H1 (cell line): ENCODE measurements around the gene PKP1. TPM values are rescaled to one million over a fixed set of nuclear protein-coding genes. Genes with fewer than 3 reads are reported as not detected.

Experiments
- CTCF ChIA-PET: fragments of 300-600 bp; sonication (Branson Sonifier 250); formaldehyde crosslinking; loops from one replicate; lab custom pipeline; 2021; ENCODE audit not compliant: partially characterized antibody; lab: Charles Lee
- POLR2A ChIA-PET: fragments of 300-600 bp; sonication (Branson Sonifier 250); formaldehyde crosslinking; loops from one replicate; lab custom pipeline; 2021; ENCODE audit warnings: inconsistent platforms; ENCODE audit not compliant: partially characterized antibody; lab: Charles Lee
- DNase-seq, 2 experiments: peaks; one replicate each; pipeline versions ENCODE4 v3.0.0 to v3.0.0-alpha.2; 2010 to 2022; ENCODE audit warnings: low spot score in 2 of 2, low read depth in 1 of 2, mixed read lengths in 1 of 2
- FAIRE-seq: peaks from 2 replicates; lab custom pipeline; 2011; peaks lifted over from hg19 to GRCh38; lab: Jason Lieb, UNC
- H2AFZ ChIP-seq: 2 replicates; pipeline ENCODE4 v1.8.1; 2012; ENCODE audit warnings: low read length, inconsistent platforms
- H2AK5ac ChIP-seq: 2 replicates; pipeline ENCODE4 v1.6.1; 2013; ENCODE audit warnings: low read depth, low read length
- H2BK120ac ChIP-seq: replicated peaks from 2 replicates; pipeline ENCODE3; 2013; ENCODE audit warnings: low read depth, low read length, inconsistent platforms
- H2BK12ac ChIP-seq: 2 replicates; pipeline ENCODE4 v1.6.1; 2013; ENCODE audit warnings: low read depth, low read length
- H2BK15ac ChIP-seq: 2 replicates; pipeline ENCODE4 v1.6.1; 2013; ENCODE audit warnings: low read length
- H2BK20ac ChIP-seq: 2 replicates; pipeline ENCODE4 v1.6.1; 2013; ENCODE audit warnings: low read length
- H2BK5ac ChIP-seq: 2 replicates; pipeline ENCODE4 v1.6.1; 2013; ENCODE audit warnings: low read depth, low read length
- H3K14ac ChIP-seq: 2 replicates; pipeline ENCODE4 v1.6.1; 2013; ENCODE audit warnings: inconsistent platforms; ENCODE audit not compliant: insufficient read length
- H3K18ac ChIP-seq: 2 replicates; pipeline ENCODE4 v1.6.1; 2013; ENCODE audit warnings: low read length; ENCODE audit errors: extremely low read depth
- H3K23ac ChIP-seq: 2 replicates; pipeline ENCODE4 v1.6.1; 2013; ENCODE audit warnings: inconsistent platforms; ENCODE audit not compliant: insufficient read length
- H3K23me2 ChIP-seq: 2 replicates; pipeline ENCODE4 v1.6.1; 2013; ENCODE audit warnings: low read depth, low read length
- H3K27ac ChIP-seq: 2 replicates; pipeline ENCODE4 v1.6.1; 2011; ENCODE audit warnings: low read depth, low read length, inconsistent platforms
- H3K27me3 ChIP-seq, 4 experiments: replicated peaks in 1 of 4; 1 replicate in 1 of 4; 2 replicates in 3 of 4; pipeline versions ENCODE4 v1.6.1 to v1.8.1; 2011 to 2013; ENCODE audit warnings: low read length in 3 of 4, mild to moderate bottlenecking in 3 of 4, inconsistent platforms in 2 of 4, mixed read lengths in 2 of 4, moderate library complexity in 1 of 4; ENCODE audit not compliant: control insufficient read depth in 3 of 4, insufficient read depth in 3 of 4; ENCODE audit errors: extremely low read depth in 1 of 4
- H3K36me3 ChIP-seq, 4 experiments: 2 replicates each; pipeline versions ENCODE4 v1.6.1 to v1.8.1; 2011 to 2013; ENCODE audit warnings: mild to moderate bottlenecking in 4 of 4, low read length in 3 of 4, moderate library complexity in 2 of 4, control low read depth in 1 of 4, inconsistent platforms in 1 of 4; ENCODE audit not compliant: insufficient read depth in 4 of 4, control insufficient read depth in 2 of 4
- H3K4ac ChIP-seq: replicated peaks from 2 replicates; pipeline ENCODE3; 2013; ENCODE audit warnings: low read length, low read depth, mixed read lengths, inconsistent platforms; ENCODE audit not compliant: insufficient read length
- H3K4me1 ChIP-seq, 4 experiments: replicated peaks in 1 of 4; 1 replicate in 1 of 4; 2 replicates in 3 of 4; pipeline versions ENCODE4 v1.6.1 to v1.8.1; 2011 to 2013; ENCODE audit warnings: low read length in 3 of 4, inconsistent platforms in 2 of 4, mixed read lengths in 1 of 4; ENCODE audit not compliant: insufficient read depth in 4 of 4, control insufficient read depth in 3 of 4
- H3K4me2 ChIP-seq, 2 experiments: 2 replicates each; pipeline versions ENCODE4 v1.6.1 to v1.8.1; 2011 to 2013; ENCODE audit warnings: low read depth in 2 of 2, low read length in 2 of 2, control low read depth in 1 of 2, inconsistent platforms in 1 of 2, mild to moderate bottlenecking in 1 of 2; ENCODE audit not compliant: insufficient read depth in 1 of 2
- H3K4me3 ChIP-seq, 4 experiments: fragments of 200-600, 300-600 bp in 1 of 4; sonication (generic), shearing (Covaris generic), sonication (Bioruptor Twin) in 1 of 4; 2 replicates each; pipeline versions ENCODE4 v1.5.1 to v1.8.1; 2011 to 2016; ENCODE audit warnings: low read length in 4 of 4, low read depth in 3 of 4, control low read depth in 2 of 4, inconsistent platforms in 2 of 4, mild to moderate bottlenecking in 2 of 4, mixed read lengths in 1 of 4, moderate library complexity in 1 of 4; ENCODE audit not compliant: insufficient read depth in 2 of 4; ENCODE audit errors: extremely low read depth in 1 of 4
- H3K56ac ChIP-seq: replicated peaks from 2 replicates; pipeline ENCODE3; 2013; ENCODE audit warnings: low read depth, mild to moderate bottlenecking, mixed read lengths, low read length, inconsistent platforms; ENCODE audit not compliant: insufficient read length
- H3K79me1 ChIP-seq: 2 replicates; pipeline ENCODE4 v1.6.1; 2013; ENCODE audit warnings: low read depth, low read length, control low read depth
- H3K79me2 ChIP-seq, 2 experiments: 2 replicates each; pipeline versions ENCODE4 v1.6.1 to v1.8.1; 2012 to 2013; ENCODE audit warnings: low read length in 2 of 2, mild to moderate bottlenecking in 2 of 2, inconsistent platforms in 1 of 2; ENCODE audit not compliant: insufficient read depth in 2 of 2, control insufficient read depth in 1 of 2
- H3K9ac ChIP-seq, 4 experiments: replicated peaks in 1 of 4; 1 replicate in 1 of 4; 2 replicates in 3 of 4; pipeline versions ENCODE4 v1.6.1 to v1.8.1; 2011 to 2013; ENCODE audit warnings: low read depth in 3 of 4, low read length in 3 of 4, control low read depth in 2 of 4, mild to moderate bottlenecking in 2 of 4, moderate library complexity in 2 of 4, inconsistent platforms in 1 of 4; ENCODE audit errors: extremely low read depth in 1 of 4
- H3K9me3 ChIP-seq, 2 experiments: 2 replicates each; pipeline versions ENCODE4 v1.6.1 to v1.8.1; 2012 to 2013; ENCODE audit warnings: mild to moderate bottlenecking in 2 of 2, moderate library complexity in 2 of 2, control low read depth in 1 of 2, inconsistent platforms in 1 of 2, low read depth in 1 of 2, low read length in 1 of 2, mixed read lengths in 1 of 2; ENCODE audit not compliant: insufficient read depth in 2 of 2
- H4K20me1 ChIP-seq, 2 experiments: replicated peaks in 1 of 2; 2 replicates each; pipeline versions ENCODE3 to v1.8.1; 2011 to 2013; ENCODE audit warnings: inconsistent platforms in 2 of 2, low read length in 2 of 2, mild to moderate bottlenecking in 1 of 2; ENCODE audit not compliant: insufficient read depth in 2 of 2, control insufficient read depth in 1 of 2
- H4K5ac ChIP-seq: 2 replicates; pipeline ENCODE4 v1.6.1; 2013; ENCODE audit warnings: low read length, low read depth, mixed read lengths, inconsistent platforms; ENCODE audit not compliant: insufficient read length
- H4K8ac ChIP-seq: 2 replicates; pipeline ENCODE4 v1.8.0; 2013; ENCODE audit warnings: mild to moderate bottlenecking, moderate library complexity, low read length, inconsistent platforms; ENCODE audit not compliant: insufficient read depth; ENCODE audit errors: extremely low read depth
- H4K91ac ChIP-seq: replicated peaks from 2 replicates; pipeline ENCODE3; 2013; ENCODE audit warnings: low read length, mixed read lengths, inconsistent platforms; ENCODE audit not compliant: insufficient read length
- CTCF ChIP-seq, 3 experiments: IDR thresholded peaks; 1 replicate in 2 of 3; 2 replicates in 1 of 3; pipeline versions ENCODE4 v1.5.1 to v1.6.1; 2011; ENCODE audit warnings: low read length in 3 of 3, mild to moderate bottlenecking in 3 of 3, inconsistent platforms in 2 of 3, low read depth in 1 of 3, moderate library complexity in 1 of 3; ENCODE audit not compliant: insufficient read depth in 1 of 3; ENCODE audit errors: control extremely low read depth in 1 of 3
- JUND ChIP-seq: IDR thresholded peaks from 2 replicates; pipeline ENCODE4 v1.6.1; 2011; ENCODE audit warnings: mild to moderate bottlenecking, improper control_type of control experiment, low read length
- WGBS, 2 experiments: shearing (Covaris generic) in 1 of 2; methylation state at CpG; one replicate each; pipeline versions ENCODE4 v1.1.6 to v1.1.7; 2013 to 2015; ENCODE audit warnings: low lambda C conversion rate in 2 of 2, mixed read lengths in 2 of 2, inconsistent platforms in 1 of 2, low coverage in 1 of 2, missing lambda C conversion rate in 1 of 2; ENCODE audit not compliant: insufficient replicate concordance in 2 of 2, insufficient coverage in 1 of 2, insufficient read length in 1 of 2; ENCODE audit errors: extremely low coverage in 1 of 2, missing lambda C conversion rate in 1 of 2; 5-methylcytosine and 5-hydroxymethylcytosine counted together
- polyA plus RNA-seq, 7 experiments: library from polyadenylated mRNA; depleted of rRNA in 3 of 7; stranded (reverse) in 5 of 7; unstranded in 2 of 7; fragments of >200 nt in 5 of 7; fragments of 200-250 nt in 2 of 7; gene quantifications; 1 replicate in 5 of 7; 2 replicates in 1 of 7; 4 replicates in 1 of 7; pipeline versions ENCODE4 v1.2.1 to v1.2.3, GENCODE V29; 2011 to 2013; ENCODE audit warnings: missing spikeins in 2 of 7, mixed read lengths in 2 of 7
- total RNA-seq: library from RNA; stranded (reverse); fragmentation: NEBNext Ultra II Directional; extraction: Animal tissue kit (Norgen Biotek cat#: 25700); gene quantifications from 2 replicates; pipeline ENCODE4 v1.2.1, GENCODE V29; 2021

PKP1 gene
- total and polyA plus RNA-seq, 2 of the 8 experiments (the other 6 are each of a cell fraction or from before 2014, with no cell fraction given) = 0.21 to 0.95 TPM

GRCh38 chr1:201288765-201289164 lies 5.5 kb downstream of the PKP1 start:
- FAIRE-seq = no peak
- 79% methylated on average over 7 of the region's 7 CpGs; no CpG with 5 or more reads in 1 of the 2 experiments for WGBS, 2 experiments

More at GRCh38 chr1:201288765-201289164, 5.5 kb downstream of the PKP1 start:
- Histone ChIP-seq H4K20me1 (no peaks in the 10 kb centered on the region), H3K14ac (no peak overlapping the region), H2BK120ac (no peak overlapping the region), H2BK15ac (no peak overlapping the region; the same call in 1 of the 2 replicates), H3K9ac (no peak overlapping the region), H3K79me2 (no peaks in the 10 kb centered on the region), H4K8ac (no peak overlapping the region), H3K23ac (no peak overlapping the region), H3K36me3 (no peaks in the 10 kb centered on the region), H2AK5ac (no peak overlapping the region), H3K56ac (no peak overlapping the region), H2AFZ (no peak overlapping the region), H3K4me3 (no peak overlapping the region), H2BK12ac (no peak overlapping the region), H3K27me3 (peaks cover 4 to 11% (median 10%) of the 10 kb centered on the region in 4 experiments), H2BK5ac (no peak overlapping the region), H3K9me3 (no peaks in the 10 kb centered on the region; a peak in 1 of 4 replicates), H4K5ac (no peak overlapping the region), H3K27ac (no peak overlapping the region), H3K4ac (no peak overlapping the region), H3K23me2 (no peaks in the 10 kb centered on the region), H3K4me1 (peaks cover 0 to 6% (median 0%) of the 10 kb centered on the region in 4 experiments; a peak in 4 of 7 replicates), H2BK20ac (no peak overlapping the region), H3K79me1 (no peaks in the 10 kb centered on the region), H3K4me2 (no peak overlapping the region), H3K18ac (no peak overlapping the region), H4K91ac (no peak overlapping the region)
- no peak for DNase-seq
- ChIA-PET CTCF (interaction anchor here (0.6 to 4.4 kb wide), 17 partner anchors 8 to 188 kb away, joined by 3 to 35 read pairs (median 7); no protein-coding TSS in a partner anchor), POLR2A (interaction anchor here (0.6 to 1.5 kb wide), 5 partner anchors 13 to 111 kb away, joined by 3 read pairs; no protein-coding TSS in a partner anchor)
- TF ChIP-seq CTCF (IDR thresholded peaks at IDR 0.05; ENCODE audit: control extremely low read depth in 1 of 3, insufficient read depth in 1 of 3, low read depth in 1 of 3, low read length in 3 of 3) = peak in 1 of 3 experiments; percentile 23; a peak in 1 of 4 replicates
- TF ChIP-seq JUND = no peak
